ENCODE data around the gene CREB3L4.
A peak's percentile ranks its signal among the peaks of the same experiment; 100 is the strongest.
"Not testable (repeated sequence)": the region's sequence is repeated elsewhere in the genome, so short reads cannot be mapped to it uniquely, and the experiment has no call there.

CREB3L4 gene

GRCh38 chr1:153960206-153960605, 7.5 kb upstream of the CREB3L4 start:
- no peak for DNase-seq

- DNase-seq = no peak
These were observed 6.3 kb upstream of the CREB3L4 start for GRCh38 chr1:153961421-153961820.

GRCh38 chr1:153962088-153963029, 5.3 kb upstream of the CREB3L4 start:
- peak; percentile 72 for DNase-seq

GRCh38 chr1:153963030-153963849, 4.5 kb upstream of the CREB3L4 start, which contains the start of gene SLC39A1:
Gene SLC39A1, minus strand, starts transcription at chr1:153963537. Its CDS starts 822 bp downstream, at chr1:153962715.
- peak; percentile 95 for DNase-seq

GRCh38 chr1:153963850-153964331, 3.8 kb upstream of the CREB3L4 start:
- DNase-seq = no peak

DNA sequence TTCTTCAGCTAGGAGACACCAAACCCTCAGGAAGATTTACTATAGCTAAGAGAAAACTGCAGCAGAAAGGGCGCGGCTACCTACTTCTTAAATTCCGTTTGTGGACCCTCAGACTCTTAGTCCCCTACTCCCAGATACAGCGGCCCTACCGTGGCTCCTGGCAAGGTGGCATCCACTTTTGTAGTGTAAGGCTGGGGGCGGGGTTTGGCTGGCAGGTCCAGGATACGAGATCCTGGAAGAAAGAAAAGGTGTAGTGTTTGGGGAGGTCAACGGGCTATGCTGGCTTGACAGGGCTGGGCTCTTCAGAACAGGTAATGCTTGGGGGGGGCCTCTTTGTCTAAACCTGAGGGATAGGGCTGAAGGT, 280 bp downstream of the CREB3L4 start:
- DNase-seq = no peak

- no peak for DNase-seq
These were observed 706 bp downstream of the CREB3L4 start for GRCh38 chr1:153968408-153968807.

GRCh38 chr1:153968972-153969371, 1.3 kb downstream of the CREB3L4 start:
- no peak for DNase-seq

DNA sequence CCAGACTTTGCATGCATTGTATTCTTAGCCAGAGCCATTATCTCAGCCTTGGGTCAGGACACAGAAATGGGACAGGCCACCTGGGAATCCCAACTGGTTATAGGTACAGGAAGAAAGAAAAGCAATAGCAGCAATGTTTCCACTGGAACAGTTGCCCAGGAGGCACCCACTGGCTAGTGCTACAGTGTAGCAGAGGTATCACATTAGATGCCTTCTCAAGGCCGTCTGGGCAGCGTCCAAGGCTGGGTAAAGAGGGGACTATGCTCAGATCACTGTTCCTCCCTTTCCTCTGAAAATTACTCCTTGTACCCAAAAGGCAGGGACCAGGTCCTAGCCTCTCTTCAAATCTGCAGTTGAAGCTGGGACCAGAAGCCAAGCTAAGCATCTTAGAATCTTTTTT, 2.6 kb downstream of the CREB3L4 start:
- no peak for DNase-seq

GRCh38 chr1:153973071-153973470, 5.4 kb downstream of the CREB3L4 start:
- DNase-seq = no peak

DNA sequence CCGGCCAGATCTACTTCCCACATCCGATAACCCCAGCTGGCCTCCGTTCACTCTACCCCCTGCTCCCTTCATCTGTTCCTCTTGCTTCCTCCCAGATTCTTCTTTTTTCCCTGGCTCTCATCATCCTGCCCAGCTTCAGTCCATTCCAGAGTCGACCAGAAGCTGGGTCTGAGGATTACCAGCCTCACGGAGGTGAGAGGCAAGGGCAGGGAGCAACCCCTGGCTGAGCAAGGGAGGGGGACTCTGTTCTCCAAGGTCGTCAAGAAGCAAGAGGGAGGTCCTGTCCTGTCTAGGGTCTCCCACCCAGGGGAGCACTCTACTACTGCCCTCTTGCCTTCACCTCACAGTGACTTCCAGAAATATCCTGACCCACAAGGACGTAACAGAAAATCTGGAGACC, 5.8 kb downstream of the CREB3L4 start:
- DNase-seq = no peak

DNA sequence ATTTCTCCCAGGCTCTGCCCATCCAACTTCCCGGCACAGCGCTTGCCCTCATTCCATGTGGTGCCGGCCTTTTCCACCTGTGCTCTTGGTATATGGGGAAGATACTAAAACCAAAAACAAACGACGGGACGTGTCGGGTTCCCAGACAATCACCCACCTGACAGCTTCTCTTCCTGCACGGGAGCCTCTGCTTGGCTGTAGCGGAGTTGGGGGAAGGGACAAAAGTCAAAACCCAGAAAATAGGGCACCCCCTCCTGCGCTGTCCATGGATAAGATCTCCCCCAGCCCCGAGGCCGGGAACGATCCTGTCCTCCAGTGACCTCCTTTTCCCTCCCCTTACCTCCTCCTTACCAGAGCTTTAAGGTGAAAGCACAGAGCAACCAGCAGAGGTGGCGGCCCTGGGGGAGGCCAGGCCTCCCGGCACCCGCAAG, 9.1 kb downstream of the CREB3L4 start:
- DNase-seq = no peak

DNA sequence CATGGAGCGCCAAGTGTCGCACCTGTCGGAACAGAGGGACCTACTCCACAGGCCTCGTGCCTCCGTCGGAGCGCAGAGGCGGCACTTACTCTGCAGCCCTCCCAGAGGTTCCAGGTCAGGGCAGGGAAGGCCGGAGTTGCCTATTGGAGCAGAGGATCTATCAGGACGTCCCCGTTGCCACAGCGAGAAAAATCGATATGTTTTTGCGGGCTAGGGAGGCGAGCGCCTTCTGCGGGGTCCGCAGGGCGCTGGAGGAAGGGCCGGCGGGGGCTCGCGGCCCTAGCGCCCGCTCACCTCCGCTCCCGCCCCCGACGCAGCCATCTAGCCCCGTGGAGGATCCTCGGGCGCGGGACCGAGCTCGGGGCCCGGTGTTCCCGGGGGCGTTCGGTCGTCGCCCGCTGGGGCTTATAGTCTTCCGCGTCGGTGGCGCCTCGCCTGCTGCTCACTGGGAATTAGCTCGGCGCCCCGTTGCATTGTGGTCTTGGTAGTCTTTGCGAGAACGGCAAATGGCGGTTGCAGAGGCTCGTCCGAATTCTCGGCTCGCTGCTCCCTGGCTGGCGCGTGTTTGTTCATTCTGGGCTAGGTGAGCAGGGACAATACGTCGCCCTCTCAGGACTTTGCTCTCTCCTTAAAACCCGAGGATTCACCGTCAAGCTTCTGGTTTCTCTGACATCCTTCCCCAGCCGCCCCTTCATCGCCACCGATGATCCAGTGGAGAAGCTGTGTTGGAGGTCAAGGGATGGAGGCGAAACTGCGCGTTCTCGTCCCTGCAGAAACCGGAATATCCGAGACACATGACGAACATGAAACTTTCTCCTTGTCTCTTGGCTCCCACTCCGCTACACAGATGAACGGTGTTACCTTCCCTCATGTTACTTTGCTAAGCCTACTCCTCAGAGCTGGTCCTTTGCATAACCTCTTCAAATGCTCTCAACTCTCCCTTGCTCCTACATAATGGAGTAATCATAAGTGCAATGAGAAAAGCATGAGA, 9.8 kb downstream of the CREB3L4 start, which contains the start of gene JTB:
Gene JTB (minus strand): TSS at position 425 of the 991 bp plus-strand sequence. CDS start 422 bp downstream, at position 3.
- peak; percentile 82 for DNase-seq

DNA sequence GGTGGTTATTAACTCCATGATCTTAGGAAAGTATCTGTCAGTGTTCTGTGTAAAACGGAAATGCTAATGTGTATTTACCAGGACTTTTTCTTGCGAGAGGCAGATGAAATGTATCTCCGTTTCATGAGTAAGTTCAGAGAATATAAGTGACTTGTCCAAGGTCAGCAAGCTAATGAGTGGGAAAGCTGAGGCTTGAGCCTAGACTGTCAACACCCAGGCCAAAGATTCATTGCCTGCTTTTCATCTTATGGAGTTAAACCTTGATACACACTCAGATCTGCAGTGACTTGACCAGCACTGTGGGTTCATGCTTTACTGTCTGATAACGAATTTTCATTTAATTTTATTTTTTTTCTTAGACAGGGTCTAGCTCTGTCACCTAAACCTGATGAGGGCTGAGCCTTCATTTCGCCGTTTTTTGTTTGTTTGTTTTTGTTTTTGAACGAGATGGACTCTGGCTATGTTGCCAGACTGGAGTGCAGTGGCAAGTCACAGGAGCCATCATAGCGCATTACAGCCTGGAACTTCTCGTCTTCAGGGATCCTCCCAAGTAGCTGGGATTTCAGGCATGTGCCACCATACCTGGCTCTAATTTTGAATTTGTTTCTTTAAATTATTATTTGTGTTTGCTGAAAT, 10.7 kb downstream of the CREB3L4 start:
- no peak for DNase-seq

GRCh38 chr1:153979091-153979490, 11.4 kb downstream of the CREB3L4 start:
- DNase-seq = not testable (repeated sequence)

DNA sequence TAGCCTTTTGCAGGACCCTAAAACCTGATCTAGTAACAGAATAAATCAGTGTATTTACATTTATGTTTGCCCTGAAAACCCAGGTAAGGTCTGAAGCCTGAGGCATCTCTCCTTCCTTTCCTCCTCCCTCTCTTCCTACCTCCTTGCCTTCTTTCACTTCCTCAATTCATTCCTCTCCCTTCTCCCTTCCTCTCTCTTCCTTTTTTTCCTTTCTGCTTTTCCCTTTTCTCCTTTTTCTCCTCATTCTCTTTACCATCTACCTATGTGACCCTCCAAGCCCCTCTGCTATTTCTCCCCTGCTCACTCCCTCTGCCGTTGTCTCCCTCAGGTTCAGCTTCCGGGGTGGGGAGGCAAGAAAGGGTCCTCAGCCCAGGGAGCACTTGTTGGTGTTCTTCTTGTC, 14.0 kb downstream of the CREB3L4 start:
- DNase-seq = not testable (repeated sequence)

- no peak for DNase-seq
These were observed 16.6 kb downstream of the CREB3L4 start for GRCh38 chr1:153984123-153984894.

DNA sequence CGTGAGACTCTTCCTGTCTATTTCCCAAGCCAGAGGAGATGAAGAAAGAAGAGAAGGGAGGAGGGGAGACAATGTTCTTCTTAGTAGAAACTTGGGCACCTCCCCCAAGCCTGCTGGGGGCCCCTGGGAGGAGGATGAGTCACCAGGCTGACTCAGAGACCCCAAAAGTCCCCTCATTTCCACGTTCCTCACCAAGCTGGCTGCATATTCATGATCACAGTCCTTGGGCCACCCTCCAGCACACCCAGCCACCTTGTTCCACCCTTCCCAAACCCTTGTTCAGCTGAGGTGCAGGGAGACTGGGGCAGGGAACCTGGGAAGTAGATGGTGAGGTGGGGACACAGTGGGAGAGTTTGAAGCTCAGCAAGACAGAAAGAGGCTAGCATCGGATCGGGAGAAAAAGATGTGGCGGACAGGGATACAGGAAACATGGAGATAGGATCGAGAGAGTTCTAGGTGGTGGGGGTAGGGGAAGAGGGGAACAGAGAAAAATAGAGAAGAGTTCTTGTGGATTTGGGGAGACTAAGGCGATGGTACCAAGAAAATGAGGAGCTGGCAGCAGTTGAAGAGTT, 17.7 kb downstream of the CREB3L4 start:
- peak; percentile 74 for DNase-seq

- DNase-seq = peak; percentile 88
These were observed 18.4 kb downstream of the CREB3L4 start, which contains the start of gene RAB13 for GRCh38 chr1:153985941-153986761. Gene RAB13, minus strand, starts transcription at chr1:153986339. Its CDS starts 103 bp downstream, at chr1:153986236.

Data from HCEC 1CT (cell line).